H1 (cell line): ENCODE results near the gene GLOD4. TPM values are rescaled to one million over a fixed set of nuclear protein-coding genes. Genes with fewer than 3 reads are reported as not detected.

ENCODE experiments used
- CEBPB ChIP-seq: IDR thresholded peaks from 2 replicates; pipeline ENCODE4 v1.6.1; 2012; ENCODE audit warnings: low read depth, low read length
- CTBP2 ChIP-seq: IDR thresholded peaks from 2 replicates; pipeline ENCODE4 v1.7.0; 2011; ENCODE audit warnings: borderline replicate concordance, mild to moderate bottlenecking, moderate library complexity, mixed read lengths, low read length; ENCODE audit not compliant: insufficient read depth, insufficient read length
- FOSL1 ChIP-seq: IDR thresholded peaks from 2 replicates; pipeline ENCODE4 v1.6.1; 2011; ENCODE audit warnings: mild to moderate bottlenecking, low read depth, low read length, moderate library complexity; ENCODE audit not compliant: insufficient read depth
- MAFK ChIP-seq: IDR thresholded peaks from 2 replicates; pipeline ENCODE4 v1.6.1; 2012; ENCODE audit warnings: low read depth, mild to moderate bottlenecking, improper control_type of control experiment, low read length
- POLR2AphosphoS5 ChIP-seq: IDR thresholded peaks from 2 replicates; pipeline ENCODE4 v1.6.1; 2011; ENCODE audit warnings: low read depth, low read length
- RXRA ChIP-seq: IDR thresholded peaks from 2 replicates; pipeline ENCODE4 v1.6.1; 2011; ENCODE audit warnings: low read depth, mild to moderate bottlenecking, low read length, moderate library complexity; ENCODE audit not compliant: insufficient read depth
- SP1 ChIP-seq: IDR thresholded peaks from 2 replicates; pipeline ENCODE4 v1.6.1; 2011; ENCODE audit warnings: low read depth, low read length
- SUZ12 ChIP-seq: fragments of 200-600 bp; sonication (generic); IDR thresholded peaks from 2 replicates; pipeline ENCODE4 v1.6.1; 2012; ENCODE audit warnings: mild to moderate bottlenecking, inconsistent platforms, low read length, moderate library complexity, mixed read lengths
- polyA plus RNA-seq, 7 experiments: library from polyadenylated mRNA; depleted of rRNA in 3 of 7; stranded (reverse) in 5 of 7; unstranded in 2 of 7; fragments of >200 nt in 5 of 7; fragments of 200-250 nt in 2 of 7; gene quantifications; 1 replicate in 5 of 7; 2 replicates in 1 of 7; 4 replicates in 1 of 7; pipeline versions ENCODE4 v1.2.1 to v1.2.3, GENCODE V29; 2011 to 2013; ENCODE audit warnings: missing spikeins in 2 of 7, mixed read lengths in 2 of 7
- total RNA-seq: library from RNA; stranded (reverse); fragmentation: NEBNext Ultra II Directional; extraction: Animal tissue kit (Norgen Biotek cat#: 25700); gene quantifications from 2 replicates; pipeline ENCODE4 v1.2.1, GENCODE V29; 2021
- TF ChIP-seq, protein P1 (sequence below): fragments of 300-600 bp; sonication (generic); IDR thresholded peaks from 2 replicates; pipeline ENCODE4 v1.7.1; 2012; ENCODE audit warnings: low read length, moderate library complexity, mild to moderate bottlenecking, inconsistent platforms; ENCODE audit not compliant: insufficient replicate concordance
- TF ChIP-seq, protein P2 (sequence below): IDR thresholded peaks from 2 replicates; pipeline ENCODE4 v1.6.1; 2012; ENCODE audit warnings: inconsistent platforms

GLOD4 gene
- total and polyA plus RNA-seq, 2 of the 8 experiments (the other 6 are each of a cell fraction or from before 2014, with no cell fraction given), result 36.8 to 81.3 TPM

DNA sequence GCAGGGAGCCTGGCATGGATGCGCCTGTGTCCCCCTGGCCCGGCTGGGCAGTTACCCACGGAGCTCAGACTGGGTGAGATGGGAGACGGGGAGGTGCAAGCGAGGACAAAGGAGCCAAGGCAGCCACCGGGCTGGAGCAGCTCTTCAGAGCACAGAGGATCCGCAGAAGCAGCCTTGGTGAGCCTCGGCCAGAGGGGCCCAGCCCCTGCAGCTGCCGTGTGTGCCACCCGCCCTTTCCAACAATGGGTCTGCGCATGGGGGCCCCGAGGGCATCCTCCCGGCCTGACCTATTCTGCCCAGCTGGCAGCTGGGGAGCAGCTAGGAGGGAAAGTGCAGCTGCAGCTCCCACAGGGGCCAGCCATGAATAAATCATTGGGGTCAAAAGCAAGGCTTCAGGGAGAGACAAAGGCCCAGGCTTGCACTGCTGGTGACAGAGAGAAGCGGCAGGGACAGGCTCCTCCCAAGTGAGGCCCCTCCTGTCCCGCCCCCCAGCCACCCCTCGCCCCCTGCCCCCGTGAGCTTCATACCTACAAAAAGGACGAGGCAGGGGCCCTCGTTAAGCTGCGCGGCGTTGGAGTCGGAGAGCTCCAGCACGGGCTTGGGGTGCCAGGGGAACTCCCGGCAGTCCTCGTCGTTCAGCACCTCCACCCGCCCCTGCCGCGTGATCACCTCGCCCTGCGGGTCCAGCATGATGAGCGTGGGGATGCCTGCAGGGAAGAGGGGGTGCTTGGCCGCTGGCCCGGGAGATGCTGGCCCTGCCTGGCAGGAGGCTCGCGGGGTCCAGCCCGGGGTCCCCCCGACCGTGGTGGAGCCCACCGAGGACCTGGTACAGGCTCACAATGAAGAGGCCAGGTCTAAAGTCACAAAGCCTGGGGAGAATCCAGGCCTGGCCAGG is 22.7 kb upstream of the GLOD4 start (continued):
- TF ChIP-seq, protein P1, sequence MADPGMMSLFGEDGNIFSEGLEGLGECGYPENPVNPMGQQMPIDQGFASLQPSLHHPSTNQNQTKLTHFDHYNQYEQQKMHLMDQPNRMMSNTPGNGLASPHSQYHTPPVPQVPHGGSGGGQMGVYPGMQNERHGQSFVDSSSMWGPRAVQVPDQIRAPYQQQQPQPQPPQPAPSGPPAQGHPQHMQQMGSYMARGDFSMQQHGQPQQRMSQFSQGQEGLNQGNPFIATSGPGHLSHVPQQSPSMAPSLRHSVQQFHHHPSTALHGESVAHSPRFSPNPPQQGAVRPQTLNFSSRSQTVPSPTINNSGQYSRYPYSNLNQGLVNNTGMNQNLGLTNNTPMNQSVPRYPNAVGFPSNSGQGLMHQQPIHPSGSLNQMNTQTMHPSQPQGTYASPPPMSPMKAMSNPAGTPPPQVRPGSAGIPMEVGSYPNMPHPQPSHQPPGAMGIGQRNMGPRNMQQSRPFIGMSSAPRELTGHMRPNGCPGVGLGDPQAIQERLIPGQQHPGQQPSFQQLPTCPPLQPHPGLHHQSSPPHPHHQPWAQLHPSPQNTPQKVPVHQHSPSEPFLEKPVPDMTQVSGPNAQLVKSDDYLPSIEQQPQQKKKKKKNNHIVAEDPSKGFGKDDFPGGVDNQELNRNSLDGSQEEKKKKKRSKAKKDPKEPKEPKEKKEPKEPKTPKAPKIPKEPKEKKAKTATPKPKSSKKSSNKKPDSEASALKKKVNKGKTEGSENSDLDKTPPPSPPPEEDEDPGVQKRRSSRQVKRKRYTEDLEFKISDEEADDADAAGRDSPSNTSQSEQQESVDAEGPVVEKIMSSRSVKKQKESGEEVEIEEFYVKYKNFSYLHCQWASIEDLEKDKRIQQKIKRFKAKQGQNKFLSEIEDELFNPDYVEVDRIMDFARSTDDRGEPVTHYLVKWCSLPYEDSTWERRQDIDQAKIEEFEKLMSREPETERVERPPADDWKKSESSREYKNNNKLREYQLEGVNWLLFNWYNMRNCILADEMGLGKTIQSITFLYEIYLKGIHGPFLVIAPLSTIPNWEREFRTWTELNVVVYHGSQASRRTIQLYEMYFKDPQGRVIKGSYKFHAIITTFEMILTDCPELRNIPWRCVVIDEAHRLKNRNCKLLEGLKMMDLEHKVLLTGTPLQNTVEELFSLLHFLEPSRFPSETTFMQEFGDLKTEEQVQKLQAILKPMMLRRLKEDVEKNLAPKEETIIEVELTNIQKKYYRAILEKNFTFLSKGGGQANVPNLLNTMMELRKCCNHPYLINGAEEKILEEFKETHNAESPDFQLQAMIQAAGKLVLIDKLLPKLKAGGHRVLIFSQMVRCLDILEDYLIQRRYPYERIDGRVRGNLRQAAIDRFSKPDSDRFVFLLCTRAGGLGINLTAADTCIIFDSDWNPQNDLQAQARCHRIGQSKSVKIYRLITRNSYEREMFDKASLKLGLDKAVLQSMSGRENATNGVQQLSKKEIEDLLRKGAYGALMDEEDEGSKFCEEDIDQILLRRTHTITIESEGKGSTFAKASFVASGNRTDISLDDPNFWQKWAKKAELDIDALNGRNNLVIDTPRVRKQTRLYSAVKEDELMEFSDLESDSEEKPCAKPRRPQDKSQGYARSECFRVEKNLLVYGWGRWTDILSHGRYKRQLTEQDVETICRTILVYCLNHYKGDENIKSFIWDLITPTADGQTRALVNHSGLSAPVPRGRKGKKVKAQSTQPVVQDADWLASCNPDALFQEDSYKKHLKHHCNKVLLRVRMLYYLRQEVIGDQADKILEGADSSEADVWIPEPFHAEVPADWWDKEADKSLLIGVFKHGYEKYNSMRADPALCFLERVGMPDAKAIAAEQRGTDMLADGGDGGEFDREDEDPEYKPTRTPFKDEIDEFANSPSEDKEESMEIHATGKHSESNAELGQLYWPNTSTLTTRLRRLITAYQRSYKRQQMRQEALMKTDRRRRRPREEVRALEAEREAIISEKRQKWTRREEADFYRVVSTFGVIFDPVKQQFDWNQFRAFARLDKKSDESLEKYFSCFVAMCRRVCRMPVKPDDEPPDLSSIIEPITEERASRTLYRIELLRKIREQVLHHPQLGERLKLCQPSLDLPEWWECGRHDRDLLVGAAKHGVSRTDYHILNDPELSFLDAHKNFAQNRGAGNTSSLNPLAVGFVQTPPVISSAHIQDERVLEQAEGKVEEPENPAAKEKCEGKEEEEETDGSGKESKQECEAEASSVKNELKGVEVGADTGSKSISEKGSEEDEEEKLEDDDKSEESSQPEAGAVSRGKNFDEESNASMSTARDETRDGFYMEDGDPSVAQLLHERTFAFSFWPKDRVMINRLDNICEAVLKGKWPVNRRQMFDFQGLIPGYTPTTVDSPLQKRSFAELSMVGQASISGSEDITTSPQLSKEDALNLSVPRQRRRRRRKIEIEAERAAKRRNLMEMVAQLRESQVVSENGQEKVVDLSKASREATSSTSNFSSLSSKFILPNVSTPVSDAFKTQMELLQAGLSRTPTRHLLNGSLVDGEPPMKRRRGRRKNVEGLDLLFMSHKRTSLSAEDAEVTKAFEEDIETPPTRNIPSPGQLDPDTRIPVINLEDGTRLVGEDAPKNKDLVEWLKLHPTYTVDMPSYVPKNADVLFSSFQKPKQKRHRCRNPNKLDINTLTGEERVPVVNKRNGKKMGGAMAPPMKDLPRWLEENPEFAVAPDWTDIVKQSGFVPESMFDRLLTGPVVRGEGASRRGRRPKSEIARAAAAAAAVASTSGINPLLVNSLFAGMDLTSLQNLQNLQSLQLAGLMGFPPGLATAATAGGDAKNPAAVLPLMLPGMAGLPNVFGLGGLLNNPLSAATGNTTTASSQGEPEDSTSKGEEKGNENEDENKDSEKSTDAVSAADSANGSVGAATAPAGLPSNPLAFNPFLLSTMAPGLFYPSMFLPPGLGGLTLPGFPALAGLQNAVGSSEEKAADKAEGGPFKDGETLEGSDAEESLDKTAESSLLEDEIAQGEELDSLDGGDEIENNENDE, result no peak
- no peak for TF ChIP-seq SP1
- TF ChIP-seq MAFK, result no peak
- TF ChIP-seq, protein P2, sequence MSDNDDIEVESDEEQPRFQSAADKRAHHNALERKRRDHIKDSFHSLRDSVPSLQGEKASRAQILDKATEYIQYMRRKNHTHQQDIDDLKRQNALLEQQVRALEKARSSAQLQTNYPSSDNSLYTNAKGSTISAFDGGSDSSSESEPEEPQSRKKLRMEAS, result no peak
- TF ChIP-seq SUZ12, result no peak
- TF ChIP-seq FOSL1, result no peak
- TF ChIP-seq CTBP2, result no peak
- no peak for TF ChIP-seq RXRA
- no peak for TF ChIP-seq POLR2AphosphoS5
- no peak for TF ChIP-seq CEBPB
